Dermis blood vessel endothelial cell (primary cell): ENCODE measurements around the gene C19orf38. TPM values are rescaled to one million over a fixed set of nuclear protein-coding genes. Genes with fewer than 3 reads are reported as not detected.

Experiments used
- DNase-seq: peaks from one replicate; pipeline ENCODE4 v3.0.0; 2010
- total RNA-seq: library from RNA; depleted of rRNA; stranded (reverse); fragments of >200 nt; gene quantifications from 2 replicates; pipeline ENCODE4 v1.2.3, GENCODE V29; 2014

Gene C19orf38
- total RNA-seq, 1 donor from 2014 or later = not detected

DNA sequence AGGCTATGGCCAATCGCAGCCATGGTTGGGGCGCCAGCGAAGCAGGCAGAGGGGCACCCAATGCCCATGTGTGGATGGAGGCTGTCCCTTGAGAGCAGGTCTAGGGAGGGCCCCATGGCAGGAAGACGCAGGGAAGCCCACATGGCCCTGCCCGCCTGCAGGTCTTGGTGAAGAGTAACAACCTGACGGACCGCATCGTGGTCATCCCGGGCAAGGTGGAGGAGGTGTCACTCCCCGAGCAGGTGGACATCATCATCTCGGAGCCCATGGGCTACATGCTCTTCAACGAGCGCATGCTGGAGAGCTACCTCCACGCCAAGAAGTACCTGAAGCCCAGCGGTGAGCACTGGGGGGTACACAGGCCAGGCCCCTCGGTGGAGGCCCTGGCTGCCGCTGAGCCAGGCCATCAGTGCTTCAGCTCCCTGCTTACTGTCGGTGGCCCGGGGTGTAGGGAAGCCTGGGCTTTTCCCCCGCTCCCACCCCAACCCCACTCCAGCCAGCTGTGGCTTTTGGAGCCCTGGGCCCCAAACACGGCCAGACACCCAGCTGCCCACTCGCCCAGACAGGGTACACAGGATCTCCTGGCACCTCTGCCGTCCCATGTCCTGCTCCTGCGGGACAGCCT lies 65.6 kb downstream of the C19orf38 start:
- DNase-seq = no peak

DNA sequence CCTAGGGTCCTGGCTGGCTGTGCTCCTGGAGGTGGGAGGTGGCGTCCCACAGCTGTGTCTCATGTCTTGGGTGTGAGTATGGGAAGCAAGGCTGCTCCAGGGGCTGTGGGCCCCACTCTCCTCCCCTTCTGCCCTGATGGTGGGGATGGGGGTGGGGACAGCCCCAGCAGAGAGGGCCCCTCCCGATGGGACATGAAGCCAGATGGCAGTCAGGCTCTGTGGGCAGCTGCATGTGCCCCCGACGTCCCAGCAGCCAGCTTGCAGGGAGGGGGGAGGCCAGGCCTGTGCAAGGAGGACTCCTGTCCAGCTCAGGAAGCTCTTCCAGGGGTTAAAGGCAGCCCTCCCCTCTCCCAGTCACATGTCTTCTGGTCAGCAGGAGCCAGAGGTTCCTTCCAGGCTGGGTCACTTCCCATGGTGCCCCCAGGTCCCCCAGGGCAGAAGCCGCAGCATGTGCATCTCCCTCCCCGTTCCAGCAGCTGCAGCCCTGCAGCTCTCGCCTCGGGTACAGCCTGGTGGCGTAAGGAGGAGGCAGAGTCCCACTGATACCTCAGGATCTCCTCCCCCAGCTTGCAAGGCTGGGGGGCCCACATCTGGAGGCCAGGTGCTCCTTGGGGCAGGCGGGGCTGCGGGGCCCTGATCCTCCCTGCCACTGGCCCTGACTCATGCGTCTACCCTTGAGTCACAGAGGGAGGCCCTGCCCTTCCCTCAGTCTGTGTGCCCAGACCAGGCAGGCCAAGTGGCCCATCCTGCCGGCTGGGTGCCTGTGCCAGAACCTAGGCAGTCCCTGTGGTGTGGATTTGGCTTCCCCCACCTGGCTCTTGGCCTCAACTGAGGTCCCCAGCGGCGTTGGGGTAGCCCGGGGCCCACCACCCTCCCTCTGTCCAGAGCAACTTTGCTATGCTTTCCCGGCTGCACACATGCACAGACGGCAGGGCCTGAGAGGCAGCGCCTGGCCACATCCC lies 67.2 kb downstream of the C19orf38 start:
- no peak for DNase-seq

DNA sequence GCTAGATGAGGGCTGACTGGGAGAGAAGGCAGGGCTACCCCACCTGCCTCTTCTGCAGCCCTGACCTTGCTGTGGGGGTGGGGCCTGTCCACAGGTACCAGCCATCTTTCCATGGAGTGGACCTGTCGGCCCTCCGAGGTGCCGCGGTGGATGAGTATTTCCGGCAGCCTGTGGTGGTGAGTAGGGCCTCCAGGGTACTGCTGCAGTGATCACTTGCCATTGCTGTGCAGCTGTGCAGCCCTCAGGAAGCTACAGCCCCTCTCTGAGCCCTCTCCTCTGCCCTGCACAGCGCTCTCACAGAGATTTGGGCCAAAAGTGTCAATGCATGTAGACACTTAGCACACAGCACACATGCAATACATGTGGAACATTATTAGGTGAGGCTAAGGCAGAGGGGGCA lies 68.4 kb downstream of the C19orf38 start:
- DNase-seq = no peak

DNA sequence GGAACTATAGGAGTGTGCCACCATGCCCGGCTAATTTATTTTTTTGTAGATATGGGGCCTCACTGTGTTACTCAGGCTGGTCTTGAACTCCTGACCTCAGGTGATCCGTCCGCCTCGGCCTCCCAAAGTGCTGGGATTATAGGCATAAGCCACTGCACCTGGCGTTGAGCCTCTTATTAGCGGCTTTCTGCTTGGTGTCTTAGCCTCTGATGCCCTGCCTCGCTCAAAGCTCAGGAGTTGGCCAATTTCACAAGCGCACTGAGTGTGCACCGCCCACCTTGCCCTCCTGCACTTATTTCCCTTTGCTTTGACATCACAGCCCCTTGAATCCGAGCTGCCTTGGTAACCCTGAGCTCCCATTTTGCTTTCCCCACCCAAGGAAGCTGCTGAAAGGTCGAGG lies 70.1 kb downstream of the C19orf38 start:
- DNase-seq = no peak

Other genes starting within 250 kb of the C19orf38 start
- gene SLC44A2, start 222.9 kb upstream of the C19orf38 start, total RNA-seq = 67.7 and 132 TPM in 2 replicates
- gene ILF3, start 194.1 kb upstream of the C19orf38 start, total RNA-seq = 85.8 and 190 TPM in 2 replicates
- gene QTRT1, start 147.0 kb upstream of the C19orf38 start, total RNA-seq = 23.1 and 26.4 TPM in 2 replicates
- 118 and 185 TPM in 2 replicates for gene DNM2, start 130.3 kb upstream of the C19orf38 start, total RNA-seq
- 43.1 and 60.6 TPM in 2 replicates for gene TMED1, start 12.2 kb upstream of the C19orf38 start, total RNA-seq
- 19.2 and 46.4 TPM in 2 replicates for gene CARM1, start 23.1 kb downstream of the C19orf38 start, total RNA-seq
- 67.1 and 106 TPM in 2 replicates for gene YIPF2, start 80.2 kb downstream of the C19orf38 start, total RNA-seq
- 38.5 and 39.0 TPM in 2 replicates for gene TIMM29, start 80.4 kb downstream of the C19orf38 start, total RNA-seq
- 74.2 and 180 TPM in 2 replicates for gene SMARCA4, start 112.6 kb downstream of the C19orf38 start, total RNA-seq
- gene LDLR, start 241.0 kb downstream of the C19orf38 start, total RNA-seq = 97.3 and 148 TPM in 2 replicates